ENCODE results near the gene CDC14B. TPM values are rescaled to one million over a fixed set of nuclear protein-coding genes. Genes with fewer than 3 reads are reported as not detected.

CDC14B gene
- total RNA-seq, 1 donor from 2014 or later: 7.5 TPM

- no peak for DNase-seq (ENCODE audit: low read depth in 2 of 2)
Measured at GRCh38 chr9:96485280-96485679, 134.4 kb downstream of the CDC14B start.

- peak in 1 of 2 donors; percentile 19 for DNase-seq (ENCODE audit: low read depth in 2 of 2)
Measured at GRCh38 chr9:96484521-96484931, 135.1 kb downstream of the CDC14B start.

GRCh38 chr9:96483733-96484390 lies 135.8 kb downstream of the CDC14B start:
- DNase-seq (ENCODE audit: low read depth in 2 of 2): peak in 1 of 2 donors; percentile 86

GRCh38 chr9:96483197-96483596 lies 136.4 kb downstream of the CDC14B start:
- DNase-seq (ENCODE audit: low read depth in 2 of 2): no peak

GRCh38 chr9:96482476-96482875 lies 137.2 kb downstream of the CDC14B start:
- DNase-seq (ENCODE audit: low read depth in 2 of 2): no peak

GRCh38 chr9:96480736-96481135 lies 138.9 kb downstream of the CDC14B start:
- DNase-seq (ENCODE audit: low read depth in 2 of 2): no peak

GRCh38 chr9:96478829-96479371 lies 140.7 kb downstream of the CDC14B start:
- DNase-seq (ENCODE audit: low read depth in 2 of 2): no peak

GRCh38 chr9:96476591-96476990 lies 143.1 kb downstream of the CDC14B start:
- peak in 1 of 2 donors; percentile 79 for DNase-seq (ENCODE audit: low read depth in 2 of 2)

GRCh38 chr9:96476013-96476412 lies 143.6 kb downstream of the CDC14B start:
- DNase-seq (ENCODE audit: low read depth in 2 of 2): no peak

GRCh38 chr9:96467784-96468183 lies 151.9 kb downstream of the CDC14B start:
- no peak for DNase-seq (ENCODE audit: low read depth in 2 of 2)

GRCh38 chr9:96464426-96464825 lies 155.2 kb downstream of the CDC14B start:
- no peak for DNase-seq (ENCODE audit: low read depth in 2 of 2)

GRCh38 chr9:96462541-96462940 lies 157.1 kb downstream of the CDC14B start:
- no peak for DNase-seq (ENCODE audit: low read depth in 2 of 2)

- no peak for DNase-seq (ENCODE audit: low read depth in 2 of 2)
Measured at GRCh38 chr9:96461336-96461735, 158.3 kb downstream of the CDC14B start.

- no peak for DNase-seq (ENCODE audit: low read depth in 2 of 2)
Measured at GRCh38 chr9:96460882-96461281, 158.8 kb downstream of the CDC14B start.

GRCh38 chr9:96460470-96460869 lies 159.2 kb downstream of the CDC14B start:
- DNase-seq (ENCODE audit: low read depth in 2 of 2): no peak

- DNase-seq (ENCODE audit: low read depth in 2 of 2): no peak
Measured at GRCh38 chr9:96459268-96460007, 160.2 kb downstream of the CDC14B start.

GRCh38 chr9:96458226-96458625 lies 161.4 kb downstream of the CDC14B start:
- no peak for DNase-seq (ENCODE audit: low read depth in 2 of 2)

- DNase-seq (ENCODE audit: low read depth in 2 of 2): peak; percentile 28 to 66
Measured at GRCh38 chr9:96457266-96457665, 162.4 kb downstream of the CDC14B start.

- peak; percentile 49 to 79 for DNase-seq (ENCODE audit: low read depth in 2 of 2)
Measured at GRCh38 chr9:96453625-96454024, 166.0 kb downstream of the CDC14B start.

GRCh38 chr9:96450613-96451528 lies 168.8 kb downstream of the CDC14B start:
- peak; percentile 37 to 60 for DNase-seq (ENCODE audit: low read depth in 2 of 2)
